Hepatocyte (in vitro differentiated cells): ENCODE measurements around the gene WT1.

Experiments used
- CTCF ChIP-seq: fragments of 200-600 bp; sonication (generic); IDR thresholded peaks from 2 replicates; pipeline ENCODE4 v1.5.1; 2016; ENCODE audit warnings: antibody characterized with exemption, mild to moderate bottlenecking; ENCODE audit not compliant: poor library complexity
- EZH2phosphoT487 ChIP-seq: fragments of 200-600 bp; sonication (generic); IDR thresholded peaks from one replicate; pipeline ENCODE4 v1.6.1; 2018; ENCODE audit warnings: antibody characterized with exemption, mild to moderate bottlenecking, low read depth, moderate library complexity; ENCODE audit not compliant: unreplicated experiment, severe bottlenecking

DNA sequence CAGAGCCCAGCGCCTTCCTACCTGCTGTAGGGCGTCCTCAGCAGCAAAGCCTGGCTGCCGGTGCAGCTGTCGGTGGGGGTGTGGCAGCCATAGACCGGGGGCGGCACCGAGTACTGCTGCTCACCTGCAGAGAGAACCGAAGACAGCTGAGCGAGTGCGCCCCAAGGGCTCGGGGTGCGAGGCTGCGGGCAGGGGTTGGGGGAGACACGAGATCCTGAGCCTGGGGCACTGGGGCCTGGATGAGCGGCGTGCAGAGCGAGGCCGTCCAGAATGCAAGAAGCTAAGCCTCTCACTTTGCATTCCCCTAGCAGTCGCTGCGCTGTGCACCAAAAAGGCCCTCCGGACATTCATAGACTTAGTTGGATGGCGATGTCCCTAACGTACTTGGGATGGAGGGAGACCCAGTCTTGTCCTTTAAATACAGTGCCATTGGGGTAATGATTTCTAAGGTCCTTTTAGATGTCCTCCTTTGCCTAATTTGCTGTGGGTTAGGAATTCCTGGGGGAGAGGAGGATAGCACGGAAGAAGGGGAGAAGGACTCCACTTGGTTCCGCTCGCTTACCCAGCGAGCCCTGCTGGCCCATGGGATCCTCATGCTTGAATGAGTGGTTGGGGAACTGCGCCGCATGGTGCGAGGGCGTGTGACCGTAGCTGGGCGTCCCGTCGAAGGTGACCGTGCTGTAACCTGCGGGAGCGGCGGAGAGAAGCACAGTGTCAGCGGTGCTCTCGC lies 7.2 kb downstream of the WT1 start:
- TF ChIP-seq CTCF (no peak), EZH2phosphoT487 (peak; percentile 67)
